DOHH2 (cell line): ENCODE data around the gene HSPG2.

Source experiments
- CTCF ChIP-seq: fragments of 200-600 bp; sonication (generic); IDR thresholded peaks from one replicate; pipeline ENCODE4 v1.5.1; 2014; ENCODE audit warnings: antibody characterized with exemption, mild to moderate bottlenecking, low read depth, low read length; ENCODE audit not compliant: poor library complexity, severe bottlenecking
- EZH2phosphoT487 ChIP-seq: fragments of 200-600 bp; sonication (generic); IDR thresholded peaks from 2 replicates; pipeline ENCODE4 v1.6.1; 2017; ENCODE audit warnings: borderline replicate concordance, mild to moderate bottlenecking, antibody characterized with exemption, low read length, moderate library complexity, mixed read lengths

GRCh38 chr1:21875621-21876063 is 61.5 kb downstream of the HSPG2 start:
- no peak for TF ChIP-seq CTCF
- no peak for TF ChIP-seq EZH2phosphoT487
